Measurements from ENCODE around the gene ATRX. TPM values are rescaled to one million over a fixed set of nuclear protein-coding genes. Genes with fewer than 3 reads are reported as not detected.
A peak's percentile ranks its signal among the peaks of the same experiment; 100 is the strongest.
"Not testable (repeated sequence)": the region's sequence is repeated elsewhere in the genome, so short reads cannot be mapped to it uniquely, and the experiment has no call there.

Gene ATRX
- total RNA-seq, 2 donors from 2014 or later: 74.5 to 77.0 TPM

- H3K9me3 Mint-ChIP-seq: no peaks in the 10 kb centered on the region
- H3K36me3 Mint-ChIP-seq (ENCODE audit: insufficient read depth in 2 of 2): no peaks in the 10 kb centered on the region
- ATAC-seq (replicated peaks in 1 of 2): no peak
- DNase-seq: no peak
- no peak overlapping the region for H3K27ac Mint-ChIP-seq
- peaks cover 20% of the 10 kb centered on the region for H3K4me1 Mint-ChIP-seq (ENCODE audit: low read depth)
- no peaks in the 10 kb centered on the region for H3K27me3 Mint-ChIP-seq (ENCODE audit: low read depth)
- H3K4me3 Mint-ChIP-seq: peak overlapping the region in 1 of 2 donors; percentile 9
Measured at GRCh38 chrX:77768787-77769186, 17.2 kb downstream of the ATRX start.

DNA sequence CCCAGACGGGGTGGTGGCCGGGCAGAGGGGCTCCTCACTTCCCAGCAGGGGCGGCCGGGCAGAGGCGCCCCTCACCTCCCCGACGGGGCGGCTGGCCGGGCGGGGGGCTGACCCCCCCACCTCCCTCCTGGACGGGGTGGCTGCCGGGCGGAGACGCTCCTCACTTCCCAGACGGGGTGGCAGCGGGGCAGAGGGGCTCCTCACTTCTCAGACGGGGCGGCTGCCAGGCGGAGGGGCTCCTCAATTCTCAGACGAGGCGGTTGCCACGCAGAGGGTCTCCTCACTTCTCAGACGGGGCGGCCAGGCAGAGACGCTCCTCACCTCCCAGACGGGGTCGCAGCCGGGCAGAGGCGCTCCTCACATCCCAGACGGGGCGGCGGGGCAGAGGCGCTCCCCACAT lies 19.8 kb downstream of the ATRX start:
- not testable (repeated sequence) for H3K9me3 Mint-ChIP-seq

DNA sequence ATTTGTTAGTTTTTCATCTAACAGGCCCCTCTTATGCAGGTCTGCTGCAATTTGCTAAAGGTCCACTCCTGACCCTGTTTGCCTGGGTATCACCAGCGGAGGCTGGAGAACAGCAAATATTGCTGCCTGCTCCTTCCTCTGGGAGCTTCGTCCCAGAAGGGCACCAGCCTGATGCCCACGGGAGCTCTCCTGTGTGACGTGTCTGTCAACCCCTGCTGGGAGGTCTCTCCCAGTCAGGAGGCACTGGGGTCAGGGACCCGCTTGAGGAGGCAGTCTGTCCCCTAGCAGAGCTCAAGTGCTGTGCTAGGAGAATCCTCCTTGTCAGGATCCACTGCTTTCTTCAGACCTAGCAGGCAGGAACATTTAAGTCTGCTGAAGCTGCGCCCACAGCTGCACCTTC lies 30.5 kb downstream of the ATRX start:
- Mint-ChIP-seq H3K4me3 (no peak overlapping the region), H3K36me3 (ENCODE audit: insufficient read depth in 2 of 2) (peaks cover 2 to 3% of the 10 kb centered on the region in 2 donors), H3K27me3 (ENCODE audit: low read depth) (peaks cover 9% of the 10 kb centered on the region), H3K4me1 (ENCODE audit: low read depth) (no peaks in the 10 kb centered on the region), H3K9me3 (peaks cover 7 to 12% of the 10 kb centered on the region in 2 donors), H3K27ac (no peak overlapping the region)
- no peak for ATAC-seq (replicated peaks in 1 of 2)
- no peak for DNase-seq

More for the DNA sequence above, 19.8 kb downstream of the ATRX start:
- H3K4me3 Mint-ChIP-seq; DNase-seq; H3K27me3 Mint-ChIP-seq (ENCODE audit: low read depth); H3K36me3 Mint-ChIP-seq (ENCODE audit: insufficient read depth in 2 of 2); H3K27ac Mint-ChIP-seq; ATAC-seq (replicated peaks in 1 of 2): not testable (repeated sequence)
- peaks cover 19% of the 10 kb centered on the region for H3K4me1 Mint-ChIP-seq (ENCODE audit: low read depth)

DNA sequence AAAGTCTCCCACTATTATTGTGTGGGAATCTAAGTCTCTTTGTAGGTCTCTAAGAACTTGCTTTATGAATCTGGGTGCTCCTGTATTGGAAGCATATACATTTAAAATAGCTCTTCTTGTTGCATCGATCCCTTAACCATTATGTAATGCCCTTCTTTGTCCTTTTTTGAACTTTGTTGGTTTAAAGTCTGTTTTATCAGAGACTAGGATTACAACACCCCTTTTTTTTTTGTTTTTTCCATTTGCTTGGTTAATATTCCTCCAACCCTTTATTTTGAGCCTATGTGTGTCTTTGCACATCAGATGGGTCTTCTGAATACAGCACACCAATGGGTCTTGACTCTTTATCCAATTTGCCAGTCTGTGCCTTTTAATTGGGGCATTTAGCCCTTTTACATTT lies 32.1 kb downstream of the ATRX start:
- peaks cover 7 to 12% of the 10 kb centered on the region in 2 donors for H3K9me3 Mint-ChIP-seq
- H3K4me3 Mint-ChIP-seq; H3K27me3 Mint-ChIP-seq (ENCODE audit: low read depth); DNase-seq; ATAC-seq (replicated peaks in 1 of 2); H3K36me3 Mint-ChIP-seq (ENCODE audit: insufficient read depth in 2 of 2); H3K4me1 Mint-ChIP-seq (ENCODE audit: low read depth): not testable (repeated sequence)
- peak overlapping the region; percentile 28 for H3K27ac Mint-ChIP-seq

DNA sequence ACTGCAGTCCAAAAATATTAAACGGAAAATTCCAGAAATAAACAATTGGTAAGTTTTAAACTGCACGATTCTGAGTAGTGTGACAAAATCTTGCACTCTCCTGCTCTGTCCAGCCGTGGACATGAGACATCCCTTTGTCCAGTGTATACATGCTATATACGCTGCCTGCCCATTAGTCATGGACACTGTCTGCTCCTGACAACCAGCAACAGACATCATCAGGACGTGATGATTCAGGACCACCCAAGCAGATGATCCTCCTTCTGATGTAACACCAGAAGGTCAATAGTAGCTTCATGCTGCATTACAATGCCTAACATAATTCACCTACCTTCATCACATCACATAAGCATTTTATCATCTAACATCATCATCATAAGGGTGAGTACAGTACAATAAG lies 36.3 kb downstream of the ATRX start:
- H3K4me3 Mint-ChIP-seq: no peak overlapping the region
- peaks cover 9% of the 10 kb centered on the region for H3K27me3 Mint-ChIP-seq (ENCODE audit: low read depth)
- DNase-seq: no peak
- ATAC-seq (replicated peaks in 1 of 2): no peak
- H3K27ac Mint-ChIP-seq: no peak overlapping the region
- peaks cover 0 to 4% of the 10 kb centered on the region in 2 donors for H3K36me3 Mint-ChIP-seq (ENCODE audit: insufficient read depth in 2 of 2)
- H3K9me3 Mint-ChIP-seq: peaks cover 7 to 9% of the 10 kb centered on the region in 2 donors
- no peaks in the 10 kb centered on the region for H3K4me1 Mint-ChIP-seq (ENCODE audit: low read depth)

- H3K4me1 Mint-ChIP-seq (ENCODE audit: low read depth): peaks cover 19% of the 10 kb centered on the region
- H3K27me3 Mint-ChIP-seq (ENCODE audit: low read depth): peaks cover 6% of the 10 kb centered on the region
- no peaks in the 10 kb centered on the region for H3K9me3 Mint-ChIP-seq
- no peak overlapping the region for H3K4me3 Mint-ChIP-seq
- no peak for DNase-seq
- no peak for ATAC-seq (replicated peaks in 1 of 2)
- H3K36me3 Mint-ChIP-seq (ENCODE audit: insufficient read depth in 2 of 2): peaks cover 0 to 1% of the 10 kb centered on the region in 2 donors
- H3K27ac Mint-ChIP-seq: peak overlapping the region; percentile 48
Measured at GRCh38 chrX:77743720-77744119, 42.3 kb downstream of the ATRX start.

- Mint-ChIP-seq H3K27ac (no peak overlapping the region), H3K36me3 (ENCODE audit: insufficient read depth in 2 of 2) (no peaks in the 10 kb centered on the region), H3K9me3 (no peaks in the 10 kb centered on the region), H3K4me1 (ENCODE audit: low read depth) (peaks cover 19% of the 10 kb centered on the region), H3K27me3 (ENCODE audit: low read depth) (peaks cover 6% of the 10 kb centered on the region), H3K4me3 (no peak overlapping the region)
- DNase-seq (no peak), ATAC-seq (replicated peaks in 1 of 2) (no peak)
Measured at GRCh38 chrX:77742788-77743476, 43.1 kb downstream of the ATRX start.

DNA sequence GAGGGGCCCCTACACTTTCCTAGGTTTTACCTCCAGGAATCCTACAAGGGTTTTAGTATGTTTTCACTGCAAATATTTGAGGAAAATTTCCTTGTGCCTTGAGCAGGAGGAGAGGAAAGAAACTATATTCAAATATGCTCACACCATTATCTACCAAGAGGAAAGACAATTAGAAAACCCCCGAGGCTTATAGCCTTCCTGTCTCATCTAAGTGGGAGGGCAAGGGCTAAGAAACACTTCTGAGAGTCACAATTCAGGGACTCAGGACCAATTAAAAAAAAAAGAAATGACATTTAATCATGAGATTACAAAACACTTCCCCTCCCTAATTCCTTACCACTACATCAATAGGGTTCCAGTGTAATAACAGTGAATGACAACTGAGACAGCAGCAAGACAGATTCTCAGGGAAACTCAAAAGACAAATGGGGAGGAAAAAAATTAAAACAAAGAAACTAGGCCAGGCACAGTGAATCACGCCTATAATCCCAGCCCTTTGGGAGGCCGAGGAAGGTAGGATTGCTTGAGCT lies 45.6 kb downstream of the ATRX start:
- Mint-ChIP-seq H3K36me3 (ENCODE audit: insufficient read depth in 2 of 2) (no peaks in the 10 kb centered on the region), H3K27me3 (ENCODE audit: low read depth) (peaks cover 12% of the 10 kb centered on the region), H3K9me3 (no peaks in the 10 kb centered on the region), H3K4me1 (ENCODE audit: low read depth) (peaks cover 19% of the 10 kb centered on the region), H3K4me3 (peak overlapping the region in 1 of 2 donors; percentile 52), H3K27ac (peak overlapping the region; percentile 56)
- ATAC-seq (replicated peaks in 1 of 2) (no peak), DNase-seq (no peak)

DNA sequence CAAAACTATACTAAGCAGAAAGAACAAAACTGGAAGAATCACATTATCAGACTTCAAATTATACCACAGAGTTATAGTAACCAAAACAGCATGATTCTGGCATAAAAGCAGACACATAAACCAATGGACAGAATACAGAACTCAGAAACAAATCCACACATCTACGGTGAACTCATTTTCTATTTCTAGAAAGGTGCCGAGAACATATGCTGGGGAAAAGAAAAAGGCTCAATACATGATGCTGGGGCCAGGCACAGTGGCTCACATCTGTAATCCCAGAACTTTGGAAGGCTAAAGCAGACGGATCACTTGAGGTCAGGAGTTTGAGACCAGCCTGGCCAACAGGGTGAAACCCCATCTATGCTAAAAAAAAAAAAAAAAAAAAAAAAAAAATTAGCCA lies 52.7 kb downstream of the ATRX start:
- no peak overlapping the region for H3K4me3 Mint-ChIP-seq
- peaks cover 6% of the 10 kb centered on the region for H3K27me3 Mint-ChIP-seq (ENCODE audit: low read depth)
- no peak for DNase-seq
- no peaks in the 10 kb centered on the region for H3K9me3 Mint-ChIP-seq
- peaks cover 20% of the 10 kb centered on the region for H3K4me1 Mint-ChIP-seq (ENCODE audit: low read depth)
- no peak for ATAC-seq (replicated peaks in 1 of 2)
- no peak overlapping the region for H3K27ac Mint-ChIP-seq
- no peaks in the 10 kb centered on the region for H3K36me3 Mint-ChIP-seq (ENCODE audit: insufficient read depth in 2 of 2)

- Mint-ChIP-seq H3K27ac (peak overlapping the region; percentile 54), H3K36me3 (ENCODE audit: insufficient read depth in 2 of 2) (no peaks in the 10 kb centered on the region), H3K4me1 (ENCODE audit: low read depth) (peaks cover 20% of the 10 kb centered on the region), H3K9me3 (no peaks in the 10 kb centered on the region), H3K27me3 (ENCODE audit: low read depth) (peaks cover 4% of the 10 kb centered on the region), H3K4me3 (no peak overlapping the region)
- ATAC-seq (replicated peaks in 1 of 2): no peak
- DNase-seq: no peak
Measured at GRCh38 chrX:77731821-77732419, 54.1 kb downstream of the ATRX start.

DNA sequence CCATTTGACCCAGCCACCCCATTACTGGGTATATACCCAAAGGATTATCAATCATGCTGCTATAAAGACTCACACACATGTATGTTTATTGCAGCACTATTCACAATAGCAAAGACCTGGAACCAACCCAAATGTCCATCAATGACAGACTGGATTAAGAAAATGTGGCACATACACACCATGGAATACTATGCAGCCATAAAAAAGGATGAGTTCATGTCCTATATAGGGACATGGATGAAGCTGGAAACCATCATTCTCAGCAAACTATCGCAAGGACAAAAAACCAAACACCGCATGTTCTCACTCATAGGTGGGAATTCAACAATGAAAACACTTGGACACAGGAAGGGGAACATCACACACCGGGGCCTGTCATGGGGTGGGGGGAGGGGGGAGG lies 59.9 kb downstream of the ATRX start:
- not testable (repeated sequence) for H3K4me3 Mint-ChIP-seq; H3K27me3 Mint-ChIP-seq (ENCODE audit: low read depth); DNase-seq; H3K27ac Mint-ChIP-seq; H3K36me3 Mint-ChIP-seq (ENCODE audit: insufficient read depth in 2 of 2); H3K9me3 Mint-ChIP-seq; ATAC-seq (replicated peaks in 1 of 2)
- H3K4me1 Mint-ChIP-seq (ENCODE audit: low read depth): peaks cover 11% of the 10 kb centered on the region

DNA sequence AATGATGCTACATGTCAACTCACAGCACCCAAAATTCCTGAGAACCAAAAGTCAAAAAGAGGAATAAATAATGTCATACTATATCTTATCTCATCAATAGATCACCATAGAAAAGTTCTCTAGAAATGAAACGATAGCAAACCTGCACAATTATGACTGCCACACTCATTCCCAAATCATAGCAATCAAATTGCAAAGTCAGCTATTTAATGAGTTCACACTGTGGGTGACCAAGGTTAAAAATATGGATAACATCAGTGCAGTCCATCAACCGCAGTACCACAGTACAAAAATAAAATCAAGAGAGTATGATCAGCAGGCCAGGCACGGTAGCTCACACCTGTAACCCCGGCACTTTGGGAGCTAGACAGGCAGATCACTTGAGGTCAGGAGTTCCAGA lies 62.3 kb downstream of the ATRX start:
- peaks cover 0 to 4% of the 10 kb centered on the region in 2 donors for H3K36me3 Mint-ChIP-seq (ENCODE audit: insufficient read depth in 2 of 2)
- no peak for DNase-seq
- H3K27ac Mint-ChIP-seq: no peak overlapping the region
- no peak overlapping the region for H3K4me3 Mint-ChIP-seq
- no peaks in the 10 kb centered on the region for H3K27me3 Mint-ChIP-seq (ENCODE audit: low read depth)
- peaks cover 17% of the 10 kb centered on the region for H3K4me1 Mint-ChIP-seq (ENCODE audit: low read depth)
- ATAC-seq (replicated peaks in 1 of 2): no peak
- H3K9me3 Mint-ChIP-seq: peaks cover 0 to 5% of the 10 kb centered on the region in 2 donors

GRCh38 chrX:77719388-77719787 lies 66.6 kb downstream of the ATRX start:
- Mint-ChIP-seq H3K27me3 (ENCODE audit: low read depth) (no peaks in the 10 kb centered on the region), H3K4me3 (no peak overlapping the region), H3K4me1 (ENCODE audit: low read depth) (peaks cover 11% of the 10 kb centered on the region), H3K27ac (peak overlapping the region; percentile 59), H3K36me3 (ENCODE audit: insufficient read depth in 2 of 2) (peaks cover 4 to 5% of the 10 kb centered on the region in 2 donors), H3K9me3 (peaks cover 0 to 2% of the 10 kb centered on the region in 2 donors)
- DNase-seq (no peak), ATAC-seq (replicated peaks in 1 of 2) (no peak)

Measured in activated T-cell treated with anti-CD3 and anti-CD28 coated beads, Interleukin-2, amount 50 U/mL, for 72 hours (primary cell).